Suppressor macrophage treated with lipopolysaccharide for 4 hours (primary cell): ENCODE measurements around the gene LHX8.
A peak's percentile ranks its signal among the peaks of the same experiment; 100 is the strongest.
"Not testable (repeated sequence)": the region's sequence is repeated elsewhere in the genome, so short reads cannot be mapped to it uniquely, and the experiment has no call there.

Experiments
- DNase-seq: peaks from one replicate; pipeline ENCODE4 v3.0.0-alpha.2; 2020

LHX8 gene

GRCh38 chr1:75132812-75133619 lies 1.2 kb upstream of the LHX8 start:
- DNase-seq: no peak

- no peak for DNase-seq
Observed at GRCh38 chr1:75134647-75135572, 722 bp downstream of the LHX8 start.

DNA sequence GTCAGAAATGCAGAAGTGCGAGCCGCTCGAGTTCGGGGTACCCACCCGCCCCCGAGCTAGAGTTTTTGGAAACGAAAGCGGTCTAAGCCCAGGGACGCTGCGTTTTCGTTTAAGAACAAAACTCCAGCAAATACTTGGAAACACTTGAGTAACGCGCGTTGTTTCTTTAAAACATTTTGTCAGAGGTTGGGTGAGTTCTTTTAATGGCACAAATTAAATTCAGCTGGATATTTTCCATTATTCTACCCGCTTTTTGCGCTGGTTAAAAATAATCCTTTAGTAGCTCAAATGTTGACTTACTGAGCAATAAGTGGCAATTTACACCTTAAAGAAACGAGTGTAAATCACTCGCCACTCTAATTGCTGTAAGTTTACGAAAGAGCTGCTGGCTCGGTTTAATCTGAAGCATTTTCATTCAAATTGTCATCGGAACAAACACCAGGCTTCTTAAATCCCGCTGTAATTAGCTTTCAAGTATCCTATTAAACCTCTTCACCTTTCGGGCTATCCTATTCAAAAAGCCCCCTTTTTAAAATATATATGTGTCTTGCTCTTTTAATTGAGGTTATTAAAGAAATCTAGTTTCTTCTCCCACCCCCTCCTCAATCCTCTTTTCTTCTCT lies 1.5 kb downstream of the LHX8 start:
- no peak for DNase-seq

DNA sequence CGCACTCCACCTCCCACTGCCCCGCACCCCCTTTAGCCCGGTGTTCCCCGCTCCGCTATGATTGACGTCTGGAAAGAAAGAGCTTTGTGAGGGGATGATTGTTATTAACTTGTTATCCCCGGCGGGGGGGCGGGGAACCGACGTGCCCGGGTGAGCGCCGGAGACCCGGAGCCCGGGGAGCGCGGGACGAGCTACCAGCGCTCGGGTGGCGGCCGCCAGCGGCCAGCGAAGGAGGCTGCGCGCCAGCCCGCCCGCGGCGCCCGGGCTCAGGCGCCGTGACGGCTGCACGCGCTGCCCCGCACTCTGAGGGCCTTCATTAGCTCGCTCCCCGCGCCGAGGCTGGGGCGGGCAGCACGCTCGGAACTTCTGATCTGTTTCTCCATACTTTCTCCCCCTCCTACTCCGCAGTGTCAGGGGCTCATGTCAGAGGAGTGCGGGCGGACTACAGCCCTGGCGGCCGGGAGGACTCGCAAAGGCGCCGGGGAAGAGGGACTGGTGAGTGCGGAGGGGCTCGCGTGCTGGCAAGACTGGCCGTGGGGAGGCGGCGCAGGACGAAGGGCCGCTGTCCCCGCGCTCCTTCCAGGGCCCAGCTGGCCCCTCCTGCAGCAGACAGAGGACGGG lies 2.1 kb downstream of the LHX8 start:
- no peak for DNase-seq

DNA sequence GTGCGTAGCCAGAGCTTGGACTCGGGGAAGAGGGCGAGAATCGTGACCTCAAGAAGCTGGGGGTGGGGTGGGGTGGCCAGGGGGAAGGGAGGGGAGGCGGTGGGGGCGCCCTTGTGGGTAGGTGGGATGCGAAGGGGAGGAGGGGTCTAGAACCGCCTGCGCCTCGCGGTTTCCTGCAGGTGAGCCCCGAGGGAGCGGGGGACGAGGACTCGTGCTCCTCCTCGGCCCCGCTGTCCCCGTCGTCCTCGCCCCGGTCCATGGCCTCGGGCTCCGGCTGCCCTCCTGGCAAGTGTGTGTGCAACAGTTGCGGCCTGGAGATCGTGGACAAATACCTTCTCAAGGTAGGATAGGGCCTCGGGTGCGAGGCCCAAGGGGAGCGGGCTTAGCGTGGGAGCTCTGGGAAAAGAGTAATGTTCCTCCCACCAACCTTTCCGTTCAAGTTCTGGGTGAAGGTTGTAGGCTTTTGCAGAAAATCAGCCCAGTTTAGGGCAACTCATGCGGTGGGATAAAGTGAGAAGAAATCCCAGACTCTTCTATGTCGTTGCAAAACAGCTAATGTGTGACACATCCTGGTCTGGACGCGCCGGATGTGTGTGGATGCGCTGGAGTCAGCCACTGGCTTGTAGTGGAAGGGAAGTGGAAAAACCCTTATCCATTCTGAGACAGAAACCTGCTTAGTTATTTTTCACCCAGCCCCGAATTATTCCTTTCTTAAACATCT lies 2.9 kb downstream of the LHX8 start:
- DNase-seq: peak; percentile 12

- no peak for DNase-seq
Observed at GRCh38 chr1:75152092-75152491, 17.9 kb downstream of the LHX8 start.

- DNase-seq: no peak
Observed at GRCh38 chr1:75159154-75159553, 25.0 kb downstream of the LHX8 start.

DNA sequence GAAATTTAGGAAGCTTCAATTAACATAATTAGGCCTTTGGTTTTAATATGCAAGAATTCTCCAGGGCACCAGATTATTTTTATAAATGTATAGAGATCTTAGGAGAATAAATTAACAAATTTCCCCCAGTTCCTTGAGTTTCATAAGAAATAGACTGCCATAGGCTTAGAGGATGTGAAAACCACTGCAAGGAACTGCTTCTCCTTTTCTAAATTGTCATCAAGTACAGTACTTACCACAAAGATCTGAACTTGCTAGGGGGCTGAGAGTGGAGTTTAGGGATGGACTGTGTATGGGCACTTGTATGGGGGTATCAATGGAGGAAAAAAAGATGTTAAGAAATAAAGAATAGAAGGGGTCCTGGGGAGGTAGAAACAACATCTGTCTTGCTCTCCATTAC lies 31.1 kb downstream of the LHX8 start:
- DNase-seq: no peak

DNA sequence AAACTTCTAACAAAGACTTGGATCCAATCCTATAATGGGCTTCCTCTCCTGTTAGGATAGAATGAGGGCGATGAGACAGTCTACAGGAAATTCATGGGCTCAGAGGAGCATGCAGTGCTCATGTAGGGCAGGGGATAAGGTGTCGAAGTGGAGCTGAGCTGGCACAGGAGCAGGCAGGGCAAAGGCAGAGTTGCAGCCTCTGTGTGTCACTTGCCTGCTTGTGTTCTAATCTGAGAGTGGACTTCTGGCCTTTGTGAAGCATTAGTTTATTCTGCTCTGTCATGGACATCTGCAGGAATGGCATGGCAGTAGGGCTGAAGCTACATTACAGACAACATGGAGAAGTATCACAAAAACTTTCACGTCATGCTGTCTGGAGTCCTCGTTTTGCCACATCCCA lies 32.6 kb downstream of the LHX8 start:
- DNase-seq: no peak

DNA sequence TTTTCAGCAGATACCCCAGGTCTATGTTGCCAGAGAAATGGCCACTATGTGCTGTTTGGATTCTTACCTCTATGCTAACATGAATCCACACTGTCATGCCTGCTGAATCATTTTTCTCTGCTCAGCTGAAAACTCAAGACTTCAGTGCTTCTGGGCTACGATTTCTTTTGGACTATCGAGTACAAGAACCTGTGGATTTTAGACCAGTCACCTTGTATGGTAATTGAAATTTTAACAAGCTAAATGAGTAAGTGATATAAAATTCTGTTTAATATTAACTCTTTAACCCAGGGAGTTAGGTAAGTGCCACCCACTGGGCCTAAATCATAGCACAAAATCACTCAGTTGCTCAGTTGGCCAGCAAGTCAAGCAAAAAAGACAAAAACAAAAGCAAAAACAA lies 35.8 kb downstream of the LHX8 start:
- no peak for DNase-seq

- no peak for DNase-seq
Observed at GRCh38 chr1:75170981-75171380, 36.8 kb downstream of the LHX8 start.

DNA sequence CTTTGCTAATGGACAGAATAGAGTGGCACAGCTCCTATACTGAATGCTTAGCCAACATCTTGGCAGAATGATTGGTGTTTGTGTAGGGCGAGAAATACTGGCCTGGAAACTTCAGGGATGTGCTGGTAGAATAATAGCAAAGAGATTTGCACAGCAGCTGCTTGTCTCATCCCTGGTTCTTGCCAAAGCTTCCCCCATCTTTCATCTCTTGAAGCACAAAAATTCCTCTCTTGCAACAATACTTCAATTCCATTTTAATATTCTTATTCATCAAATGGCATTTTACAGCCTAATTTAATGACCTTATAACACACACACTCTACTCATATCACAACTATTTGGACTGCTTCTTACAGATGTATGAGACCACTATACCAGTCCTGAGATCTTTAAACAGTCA lies 37.7 kb downstream of the LHX8 start:
- no peak for DNase-seq

- no peak for DNase-seq
Observed at GRCh38 chr1:75172556-75172955, 38.4 kb downstream of the LHX8 start.

DNA sequence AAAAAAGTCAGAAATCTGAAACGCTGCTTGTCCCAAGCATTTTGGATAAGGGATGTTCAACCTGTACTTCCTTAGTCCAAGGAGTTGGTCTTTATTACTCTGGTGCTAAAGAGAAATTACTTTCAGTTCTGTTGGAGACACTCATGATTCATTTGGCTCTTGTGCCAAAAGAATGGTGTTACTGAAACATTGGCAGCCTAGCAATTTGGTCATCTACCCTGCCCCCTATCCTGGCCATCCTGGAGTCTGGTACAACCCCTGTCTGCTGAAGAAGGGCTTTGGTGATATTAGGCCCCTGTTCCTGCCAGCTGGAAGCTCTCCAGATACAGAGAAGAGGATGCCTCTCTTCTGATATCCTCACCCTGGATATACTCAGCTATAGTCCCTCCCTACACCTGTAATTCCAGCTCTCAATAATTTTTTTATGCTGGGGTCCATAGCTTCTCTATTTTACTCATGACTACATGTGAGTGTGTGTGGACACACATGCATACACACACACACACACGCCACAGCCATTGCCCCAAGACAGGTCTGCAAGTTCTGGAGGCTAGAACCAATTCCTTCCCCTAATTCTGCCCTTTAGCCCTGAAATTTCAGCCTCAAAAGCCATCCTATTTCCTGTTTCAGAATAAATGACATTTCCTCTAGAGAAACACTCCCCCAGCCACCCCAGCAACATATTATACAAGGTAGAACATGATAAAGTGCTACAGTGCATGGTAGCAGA lies 40.0 kb downstream of the LHX8 start:
- DNase-seq: no peak

DNA sequence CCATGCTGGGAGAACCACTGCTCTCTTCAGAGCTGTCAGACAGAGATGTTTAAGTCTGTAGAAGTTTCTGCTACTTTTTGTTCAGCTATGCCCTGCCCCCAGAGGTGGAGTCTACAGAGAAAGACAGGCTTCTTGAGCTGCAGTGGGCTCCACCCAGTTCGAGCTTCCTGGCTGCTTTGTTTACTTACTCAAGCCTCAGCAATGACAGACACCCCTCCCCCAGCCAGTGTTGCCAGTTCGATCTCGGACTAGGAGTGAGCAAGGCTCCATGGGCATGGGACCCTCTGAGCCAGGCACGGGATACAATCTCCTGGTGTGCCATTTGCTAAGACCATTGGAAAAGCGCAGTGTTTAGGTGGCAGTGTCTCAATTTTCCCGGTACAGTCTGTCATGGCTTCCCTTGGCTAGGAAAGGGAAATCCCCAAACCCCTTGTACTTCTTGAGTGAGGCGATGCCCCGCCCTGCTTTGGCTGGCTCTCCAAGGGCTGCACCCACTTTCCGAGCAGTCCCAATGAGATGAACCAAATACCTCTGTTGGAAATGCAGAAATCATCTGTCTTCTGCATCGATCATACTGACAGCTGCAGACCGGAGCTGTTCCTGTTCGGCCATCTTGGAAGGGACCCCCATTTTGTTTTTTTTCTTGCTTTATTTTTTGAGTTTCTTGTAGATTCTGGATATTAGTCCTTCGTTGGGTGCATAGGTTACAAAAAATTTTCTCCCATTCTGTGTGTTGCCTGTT lies 47.2 kb downstream of the LHX8 start:
- not testable (repeated sequence) for DNase-seq

DNA sequence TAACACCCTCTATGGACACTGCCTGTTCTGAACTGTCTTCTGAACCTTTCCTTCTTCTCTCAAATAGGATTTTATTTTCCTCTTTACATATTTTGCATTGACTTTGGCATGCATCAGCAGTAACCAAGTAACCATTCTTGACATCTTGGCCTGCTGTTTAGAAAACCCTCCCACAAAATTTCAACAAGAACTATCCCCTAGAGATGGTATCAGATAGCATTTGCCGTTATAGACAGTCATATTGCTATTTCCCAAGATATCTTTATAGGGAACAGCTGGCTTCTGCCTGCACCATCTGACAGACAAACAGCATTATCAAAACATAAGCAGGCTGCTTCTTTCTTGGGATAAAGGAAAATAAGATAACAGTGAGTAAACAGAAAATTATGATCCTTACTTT lies 54.7 kb downstream of the LHX8 start:
- no peak for DNase-seq

- no peak for DNase-seq
Observed at GRCh38 chr1:75198163-75198562, 64.0 kb downstream of the LHX8 start.

DNA sequence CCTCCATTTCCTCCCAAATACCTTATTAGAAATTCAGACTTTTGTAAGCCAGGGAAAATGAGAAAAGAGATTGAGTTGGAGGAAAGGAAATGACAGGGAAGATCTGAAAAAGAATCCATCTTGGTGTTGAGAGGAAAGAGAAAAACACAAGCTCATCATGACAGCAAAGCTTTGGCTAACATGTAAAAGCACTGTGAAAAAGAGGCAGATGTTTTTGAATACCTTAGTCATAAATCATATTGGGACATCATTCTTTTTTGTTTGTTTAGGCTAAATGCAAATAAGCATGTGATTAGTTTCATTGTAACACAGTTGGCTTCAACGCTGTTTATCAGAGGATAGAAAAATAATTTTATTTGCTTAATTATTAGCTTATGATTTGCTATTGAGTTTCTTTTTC lies 64.6 kb downstream of the LHX8 start:
- DNase-seq: no peak

DNA sequence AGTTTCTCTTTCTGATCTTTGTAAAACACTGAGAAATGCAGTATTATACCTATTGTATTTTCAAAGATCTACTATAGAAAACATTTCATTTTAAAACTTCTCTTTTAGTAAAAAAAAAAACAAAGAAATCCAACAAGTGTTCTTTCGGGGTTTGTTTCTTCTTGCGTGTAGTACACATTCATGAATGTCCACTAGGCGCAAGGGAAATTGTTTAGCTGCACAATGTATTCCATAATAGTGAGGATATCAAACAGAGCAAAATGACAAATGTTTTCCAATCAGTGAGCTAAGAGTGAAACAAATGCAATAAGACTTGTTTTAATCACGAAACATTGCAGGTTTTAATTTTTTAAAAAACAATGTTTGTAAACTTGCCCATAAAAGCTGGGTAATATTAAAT lies 68.6 kb downstream of the LHX8 start:
- no peak for DNase-seq

GRCh38 chr1:75203415-75204277 lies 69.5 kb downstream of the LHX8 start:
- DNase-seq: peak; percentile 41
